NCI-H345 treated with DMSO at 0.1 percent for 48 hours (cell line): ENCODE measurements around the gene PIK3R6.

Experiments
- DNase-seq: peaks from one replicate; lab custom pipeline; 2025; ENCODE audit not compliant: unreplicated experiment; lab: John Stamatoyannopoulos, UW

Gene PIK3R6, protein sequence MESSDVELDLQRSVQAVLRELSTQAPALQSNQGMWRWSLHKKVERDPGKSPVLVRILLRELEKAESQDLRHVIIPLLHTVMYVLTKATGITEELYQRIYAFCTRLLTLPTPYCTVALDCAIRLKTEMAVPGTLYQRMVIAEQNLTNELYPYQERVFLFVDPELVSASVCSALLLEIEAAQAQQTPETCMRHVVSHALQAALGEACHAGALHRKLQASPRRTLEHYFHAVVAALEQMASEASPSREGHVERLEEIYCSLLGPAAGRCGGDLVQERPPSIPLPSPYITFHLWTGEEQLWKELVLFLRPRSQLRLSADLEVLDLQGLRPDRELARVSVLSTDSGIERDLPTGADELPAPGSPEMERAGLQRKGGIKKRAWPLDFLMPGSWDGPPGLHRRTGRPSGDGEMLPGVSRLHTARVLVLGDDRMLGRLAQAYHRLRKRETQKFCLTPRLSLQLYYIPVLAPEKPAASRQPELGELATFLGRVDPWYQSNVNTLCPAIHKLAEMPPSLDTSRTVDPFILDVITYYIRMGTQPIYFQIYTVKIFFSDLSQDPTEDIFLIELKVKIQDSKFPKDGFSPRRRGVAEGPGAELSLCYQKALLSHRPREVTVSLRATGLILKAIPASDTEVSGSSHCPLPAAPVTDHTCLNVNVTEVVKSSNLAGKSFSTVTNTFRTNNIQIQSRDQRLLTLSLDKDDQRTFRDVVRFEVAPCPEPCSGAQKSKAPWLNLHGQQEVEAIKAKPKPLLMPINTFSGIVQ

GRCh38 chr17:8867361-8867981, at the start of gene PIK3R6:
Gene PIK3R6 (minus strand): TSS chr17:8867674. CDS start chr17:8849794, 17,880 bp downstream.
- no peak for DNase-seq

- DNase-seq, result no peak
Observed at GRCh38 chr17:8916466-8916865, 49.0 kb upstream of the PIK3R6 start.

GRCh38 chr17:8914554-8914953, 47.1 kb upstream of the PIK3R6 start:
- DNase-seq, result no peak

- no peak for DNase-seq
Observed at GRCh38 chr17:8913879-8914278, 46.4 kb upstream of the PIK3R6 start.

DNA sequence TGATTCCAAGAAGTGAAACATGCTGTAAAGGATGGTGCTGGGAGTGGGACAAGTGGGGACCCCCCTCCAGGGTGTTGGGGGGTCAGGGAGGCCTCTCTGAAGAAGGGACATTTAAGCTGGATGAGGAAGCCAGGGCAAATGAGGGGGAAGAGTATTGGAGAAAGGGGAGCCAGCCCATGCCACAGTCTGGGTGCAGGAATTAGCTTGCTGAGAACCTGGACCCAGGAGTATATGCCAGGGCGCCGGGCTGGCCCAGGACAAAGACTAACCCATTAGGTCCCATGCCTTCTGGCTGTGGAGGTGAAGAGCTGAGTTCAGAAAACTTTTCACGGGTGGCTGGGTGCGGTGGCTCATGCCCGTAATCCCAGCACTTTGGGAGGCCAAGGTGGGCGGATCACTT, 45.6 kb upstream of the PIK3R6 start:
- DNase-seq, result no peak

GRCh38 chr17:8912084-8912981, 44.9 kb upstream of the PIK3R6 start:
- DNase-seq, result no peak

DNA sequence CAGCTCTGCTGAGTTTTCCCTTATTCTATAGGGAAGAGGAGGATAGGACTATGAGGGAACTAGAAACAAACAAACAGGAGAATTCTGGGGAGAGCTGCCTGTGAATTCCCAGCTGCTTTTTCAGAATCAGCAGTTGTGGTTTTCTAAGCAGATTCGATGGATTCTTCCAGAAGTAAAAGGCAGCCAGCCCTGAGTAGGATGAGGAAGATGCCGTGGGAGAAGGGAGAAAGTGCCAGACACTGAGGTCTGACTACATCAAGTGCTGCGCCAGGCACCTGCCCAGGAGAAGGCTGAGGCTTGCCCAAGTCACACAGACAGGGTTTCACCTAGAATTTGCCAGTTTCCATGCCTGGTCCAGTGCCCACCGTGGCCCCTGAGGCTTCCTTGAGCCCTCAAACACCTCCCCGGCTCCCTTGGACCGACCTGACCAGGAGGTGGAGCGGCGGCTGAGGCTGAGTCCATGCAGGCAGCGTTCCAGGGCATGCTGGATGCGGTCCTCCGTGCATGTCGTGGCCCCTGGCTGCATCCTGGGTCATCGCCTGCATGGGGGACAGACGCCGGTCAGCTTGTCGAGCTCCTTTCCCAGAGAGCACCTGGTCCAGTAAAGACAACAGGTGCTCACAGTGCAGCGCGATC, 43.6 kb upstream of the PIK3R6 start:
- no peak for DNase-seq

GRCh38 chr17:8909586-8910270, 42.3 kb upstream of the PIK3R6 start:
- no peak for DNase-seq

DNA sequence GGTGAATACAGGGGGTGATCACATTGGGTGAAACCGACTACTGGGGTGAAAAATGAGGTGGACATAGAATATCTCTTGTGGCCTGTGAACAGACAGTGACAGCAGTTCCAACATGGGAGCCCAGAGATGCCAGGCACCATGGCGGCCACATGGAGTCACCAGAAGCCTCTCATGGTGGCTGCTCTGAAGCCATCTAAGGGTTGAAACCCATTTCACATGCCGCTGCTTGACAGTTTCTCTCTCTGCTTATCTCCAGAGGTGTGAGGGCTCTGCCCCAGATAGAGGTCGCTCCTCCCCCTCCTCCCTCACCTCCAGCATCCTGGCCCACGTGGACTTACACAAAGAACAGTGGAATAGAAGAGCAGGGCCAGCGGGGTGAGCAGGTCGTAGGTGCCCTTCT, 37.9 kb upstream of the PIK3R6 start:
- no peak for DNase-seq

- no peak for DNase-seq
Observed at GRCh38 chr17:8904686-8905085, 37.2 kb upstream of the PIK3R6 start.

DNA sequence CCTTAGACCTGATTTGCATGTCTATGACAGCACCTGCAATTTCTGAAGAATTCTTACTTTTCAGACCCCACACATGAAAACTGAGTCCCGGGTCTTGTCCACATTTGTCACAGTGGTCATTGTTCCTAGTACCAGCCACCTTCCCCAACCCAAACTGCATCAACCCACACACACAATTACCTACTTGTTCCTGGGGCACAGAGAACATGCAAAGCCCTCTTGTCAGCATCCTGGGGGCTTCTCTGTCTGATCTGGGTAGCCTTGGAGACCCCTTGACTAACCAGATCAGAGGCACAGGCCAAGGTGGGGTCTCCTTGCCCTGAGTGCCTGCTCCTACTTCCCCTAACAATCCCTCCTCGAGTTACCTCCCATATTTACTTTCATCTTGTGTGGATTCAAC, 36.7 kb upstream of the PIK3R6 start:
- DNase-seq, result no peak

- DNase-seq, result no peak
Observed at GRCh38 chr17:8900626-8901585, 33.4 kb upstream of the PIK3R6 start.

DNA sequence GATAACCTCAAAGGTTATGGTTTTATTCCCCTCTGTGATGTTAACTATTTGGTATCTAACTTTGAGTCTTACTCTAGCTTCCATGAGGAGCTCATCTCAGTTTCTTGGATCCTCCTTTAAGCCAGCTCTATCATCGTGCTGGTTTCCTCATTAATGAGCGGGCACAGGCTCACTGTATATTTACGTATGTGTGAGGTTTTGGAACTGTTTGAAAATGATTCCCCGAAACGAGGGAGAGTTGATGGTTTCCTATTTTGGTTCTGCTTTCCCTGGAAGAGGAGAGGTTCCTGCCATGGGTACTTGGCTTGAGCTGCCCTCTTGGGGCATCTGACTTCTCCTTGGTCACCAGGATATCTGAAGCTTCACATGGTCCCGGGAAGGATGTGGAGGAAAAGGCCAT, 32.7 kb upstream of the PIK3R6 start:
- no peak for DNase-seq

- DNase-seq, result no peak
Observed at GRCh38 chr17:8898636-8899035, 31.2 kb upstream of the PIK3R6 start.

GRCh38 chr17:8898126-8898525, 30.7 kb upstream of the PIK3R6 start:
- no peak for DNase-seq

GRCh38 chr17:8896641-8897635, 29.5 kb upstream of the PIK3R6 start:
- DNase-seq, result no peak

- no peak for DNase-seq
Observed at GRCh38 chr17:8896087-8896486, 28.6 kb upstream of the PIK3R6 start.
